ENCODE measurements around the gene GNPTG. TPM values are rescaled to one million over a fixed set of nuclear protein-coding genes. Genes with fewer than 3 reads are reported as not detected.
A peak's percentile ranks its signal among the peaks of the same experiment; 100 is the strongest.

The GNPTG gene
- total RNA-seq, 1 experiment from 2014 or later: 54.4 TPM

DNA sequence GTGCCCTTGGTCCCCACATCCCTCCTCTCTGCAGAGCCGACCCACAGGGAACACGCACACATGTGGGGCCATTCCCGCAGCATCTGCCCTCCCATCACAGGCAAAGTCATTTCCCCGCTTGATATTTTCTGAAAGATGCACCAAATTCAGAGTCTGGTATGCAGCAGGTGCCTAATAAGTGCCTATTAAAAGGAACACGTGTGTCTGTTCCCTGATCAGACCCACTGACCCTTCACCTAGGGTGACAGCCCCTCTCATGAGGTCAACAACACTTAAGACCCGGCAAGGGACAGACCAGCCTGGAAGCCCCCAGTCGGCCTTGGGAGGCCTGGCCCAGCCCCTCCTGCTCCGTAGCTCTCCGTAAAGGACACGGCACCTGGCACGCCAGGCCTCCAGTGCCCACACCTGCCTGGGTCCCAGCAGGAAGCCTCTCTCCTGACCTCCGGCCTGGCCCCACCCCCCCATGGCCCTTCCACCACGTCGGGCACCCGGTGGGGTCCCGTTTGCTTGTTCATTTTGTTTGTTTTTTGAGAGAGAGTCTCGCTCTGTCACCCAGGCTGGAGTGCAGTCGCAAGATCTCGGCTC is 42.7 kb downstream of the GNPTG start:
- DNase-seq (ENCODE audit: low read depth): no peak

DNA sequence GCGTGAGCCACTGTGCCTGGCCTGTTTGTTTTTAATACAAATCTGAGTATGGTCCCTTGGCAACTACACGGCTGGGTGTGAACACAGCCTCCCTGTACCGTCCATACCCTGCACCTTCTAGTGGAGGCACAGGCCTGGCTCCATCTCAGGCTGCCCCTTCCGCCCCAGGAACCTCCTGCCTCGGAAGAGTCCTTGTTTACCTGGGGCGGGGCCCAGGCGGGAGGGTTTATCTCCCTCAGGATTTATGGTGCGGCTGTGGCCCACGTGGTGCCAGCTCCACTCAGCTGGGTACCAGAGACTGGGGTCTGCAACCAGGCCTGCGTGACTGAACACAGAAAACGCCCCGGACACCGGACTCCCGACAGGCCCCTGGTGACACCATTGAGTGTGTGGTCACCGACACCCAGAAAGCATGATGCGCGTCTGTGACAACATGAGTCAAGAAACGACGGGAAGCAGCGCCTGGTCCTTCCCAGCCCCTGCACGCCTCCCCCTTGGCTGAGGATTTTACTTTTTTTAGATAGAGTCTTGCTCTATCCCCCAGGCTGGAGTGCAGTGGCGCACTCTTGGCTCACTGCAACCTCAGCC is 43.8 kb downstream of the GNPTG start:
- DNase-seq (ENCODE audit: low read depth): no peak

- no peak for DNase-seq (ENCODE audit: low read depth)
Measured at GRCh38 chr16:1397779-1398178, 46.0 kb downstream of the GNPTG start.

- no peak for DNase-seq (ENCODE audit: low read depth)
Measured at GRCh38 chr16:1398351-1398750, 46.6 kb downstream of the GNPTG start.

- no peak for DNase-seq (ENCODE audit: low read depth)
Measured at GRCh38 chr16:1398826-1399581, 47.3 kb downstream of the GNPTG start.

DNA sequence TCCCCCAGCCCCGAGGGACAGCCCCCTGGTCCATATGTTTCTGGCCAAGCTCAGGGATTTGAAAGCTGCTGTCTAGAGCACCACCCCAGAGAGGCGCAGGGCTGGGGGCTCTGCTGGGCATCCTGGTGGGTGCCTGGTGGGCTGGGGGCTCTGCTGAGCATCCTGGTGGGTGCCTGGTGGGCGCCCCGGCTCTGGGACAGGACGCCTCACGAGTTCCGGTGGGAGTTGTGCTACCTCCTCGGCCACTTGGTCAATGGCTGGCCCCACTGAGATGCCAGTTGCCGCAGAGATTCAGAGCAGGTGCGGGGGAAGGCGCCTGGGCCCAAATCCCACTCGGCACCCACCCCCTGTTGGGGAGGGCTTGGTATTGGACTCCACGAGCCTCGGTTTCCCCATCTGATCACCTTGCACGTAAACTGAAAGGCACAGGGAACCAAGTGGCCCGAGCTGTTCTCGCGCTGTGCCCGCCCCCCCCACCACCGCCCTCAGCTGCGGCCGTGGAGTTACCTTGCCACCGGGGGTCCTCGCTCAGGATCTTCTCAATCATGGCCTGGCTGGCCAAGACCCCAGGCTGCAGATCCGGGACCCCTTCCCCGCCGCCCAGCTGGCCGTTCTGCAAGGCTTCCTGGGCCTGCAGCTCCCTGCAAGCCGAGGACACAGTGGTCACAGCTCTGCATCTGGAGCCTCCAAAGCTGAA is 49.5 kb downstream of the GNPTG start:
- DNase-seq (ENCODE audit: low read depth): no peak

GRCh38 chr16:1401758-1402154 is 50.0 kb downstream of the GNPTG start:
- no peak for DNase-seq (ENCODE audit: low read depth)

DNA sequence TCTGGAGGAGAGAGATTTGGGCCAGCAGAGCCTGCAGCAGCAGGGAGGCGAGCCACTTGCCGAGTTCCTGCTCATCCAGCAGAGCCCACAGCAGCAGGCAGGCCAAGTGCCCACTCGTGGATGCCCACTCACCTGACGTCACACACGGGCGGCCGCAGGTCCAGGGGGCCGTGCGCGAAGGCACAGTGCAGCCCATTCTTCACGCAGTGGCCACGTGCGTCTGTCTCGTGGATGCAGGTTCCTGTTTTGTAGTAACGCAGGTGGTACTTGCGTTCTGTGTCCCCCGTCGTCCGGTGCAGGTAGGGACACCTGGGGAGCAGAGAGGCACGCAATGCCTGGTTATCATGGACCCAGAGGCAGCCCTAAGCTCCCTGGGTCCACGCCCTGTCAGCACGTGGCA is 51.3 kb downstream of the GNPTG start:
- no peak for DNase-seq (ENCODE audit: low read depth)

GRCh38 chr16:1403733-1404132 is 52.0 kb downstream of the GNPTG start:
- no peak for DNase-seq (ENCODE audit: low read depth)

DNA sequence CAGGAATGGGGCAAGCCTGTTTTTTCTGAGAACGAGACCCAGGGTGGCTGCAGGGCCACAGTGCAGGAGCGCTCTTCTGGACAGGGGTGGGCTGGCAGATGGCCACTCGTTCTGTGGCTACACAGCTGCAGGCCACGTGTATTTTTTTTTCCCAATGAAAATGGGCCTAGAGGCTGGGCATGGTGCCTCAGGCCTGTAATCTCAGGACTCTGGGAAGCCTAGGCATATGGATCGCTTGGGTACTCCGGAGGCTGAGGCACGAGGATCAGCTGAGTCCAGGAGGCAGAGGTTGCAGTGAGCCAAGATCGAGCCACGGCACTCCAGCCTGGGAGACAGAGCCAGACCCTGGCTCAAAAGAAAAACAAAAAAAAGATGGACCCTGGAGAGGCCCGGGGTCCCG is 56.0 kb downstream of the GNPTG start:
- DNase-seq (ENCODE audit: low read depth): peak; percentile 18

GRCh38 chr16:1408171-1408837 is 56.6 kb downstream of the GNPTG start:
- DNase-seq (ENCODE audit: low read depth): peak; percentile 81

DNA sequence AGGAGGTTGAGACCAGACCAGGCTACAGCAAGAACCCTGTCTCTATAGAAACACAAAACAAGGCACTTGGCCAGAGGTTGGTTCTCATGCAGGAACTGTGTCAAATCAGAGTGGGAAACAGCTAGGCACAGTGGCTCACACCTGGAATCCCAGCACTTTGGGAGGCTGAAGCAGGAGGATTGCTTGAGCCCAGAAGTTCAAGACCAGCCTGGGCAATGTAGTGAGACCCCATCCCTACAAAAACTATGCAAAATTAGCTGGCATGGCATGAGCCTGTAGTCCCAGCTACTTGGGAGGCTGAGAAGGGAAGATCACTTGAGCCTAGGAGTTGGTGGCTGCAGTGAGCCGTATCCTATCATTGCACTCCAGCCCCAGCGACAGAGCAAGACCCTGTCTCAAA is 61.1 kb downstream of the GNPTG start:
- DNase-seq (ENCODE audit: low read depth): no peak

Other genes starting within 250 kb of the GNPTG start
- not detected in 2 replicates for gene CACNA1H, start 198.8 kb upstream of the GNPTG start, total RNA-seq (2014; rRNA removed)
- gene TPSG1, start 126.7 kb upstream of the GNPTG start, total RNA-seq (2014; rRNA removed): not detected in 2 replicates
- not detected in 2 replicates for gene TPSB2, start 121.7 kb upstream of the GNPTG start, total RNA-seq (2014; rRNA removed)
- gene TPSAB1, start 111.2 kb upstream of the GNPTG start, total RNA-seq (2014; rRNA removed): not detected in 2 replicates
- not detected in 2 replicates for gene TPSD1, start 95.9 kb upstream of the GNPTG start, total RNA-seq (2014; rRNA removed)
- 49.2 and 78.2 TPM in 2 replicates for gene UBE2I, start 42.3 kb upstream of the GNPTG start, total RNA-seq (2014; rRNA removed)
- gene BAIAP3, start 18.3 kb upstream of the GNPTG start, total RNA-seq (2014; rRNA removed): 0.46 and 0.51 TPM in 2 replicates
- gene TSR3, start 53 bp upstream of the GNPTG start, total RNA-seq (2014; rRNA removed): 114 and 124 TPM in 2 replicates
- 14.6 and 23.7 TPM in 2 replicates for gene UNKL, start 62.8 kb downstream of the GNPTG start, total RNA-seq (2014; rRNA removed)
- 13.2 and 17.2 TPM in 2 replicates for gene UQCC4, start 68.8 kb downstream of the GNPTG start, total RNA-seq (2014; rRNA removed)
- not detected in 2 replicates for gene PERCC1, start 79.1 kb downstream of the GNPTG start, total RNA-seq (2014; rRNA removed)
- gene CCDC154, start 92.6 kb downstream of the GNPTG start, total RNA-seq (2014; rRNA removed): 0.06 TPM in 2 replicates
- 42.8 and 55.6 TPM in 2 replicates for gene CLCN7, start 123.1 kb downstream of the GNPTG start, total RNA-seq (2014; rRNA removed)
- gene PTX4, start 137.0 kb downstream of the GNPTG start, total RNA-seq (2014; rRNA removed): not detected in 2 replicates
- 30.3 and 32.9 TPM in 2 replicates for gene TELO2, start 141.4 kb downstream of the GNPTG start, total RNA-seq (2014; rRNA removed)
- gene TMEM204, start 181.7 kb downstream of the GNPTG start, total RNA-seq (2014; rRNA removed): not detected in 2 replicates

Data from LHCN-M2 (cell line).